HG02938 (cell line): ENCODE data around the gene ANGPT4.
"Not testable (repeated sequence)": the region's sequence is repeated elsewhere in the genome, so short reads cannot be mapped to it uniquely, and the experiment has no call there.

Experiments used
- ATAC-seq: cut with Tn5 transposase; IDR thresholded peaks from one replicate; pipeline ENCODE4 v1.9.1; 2021; ENCODE audit warnings: mild to moderate bottlenecking, moderate library complexity; ENCODE audit not compliant: unreplicated experiment

Gene ANGPT4

DNA sequence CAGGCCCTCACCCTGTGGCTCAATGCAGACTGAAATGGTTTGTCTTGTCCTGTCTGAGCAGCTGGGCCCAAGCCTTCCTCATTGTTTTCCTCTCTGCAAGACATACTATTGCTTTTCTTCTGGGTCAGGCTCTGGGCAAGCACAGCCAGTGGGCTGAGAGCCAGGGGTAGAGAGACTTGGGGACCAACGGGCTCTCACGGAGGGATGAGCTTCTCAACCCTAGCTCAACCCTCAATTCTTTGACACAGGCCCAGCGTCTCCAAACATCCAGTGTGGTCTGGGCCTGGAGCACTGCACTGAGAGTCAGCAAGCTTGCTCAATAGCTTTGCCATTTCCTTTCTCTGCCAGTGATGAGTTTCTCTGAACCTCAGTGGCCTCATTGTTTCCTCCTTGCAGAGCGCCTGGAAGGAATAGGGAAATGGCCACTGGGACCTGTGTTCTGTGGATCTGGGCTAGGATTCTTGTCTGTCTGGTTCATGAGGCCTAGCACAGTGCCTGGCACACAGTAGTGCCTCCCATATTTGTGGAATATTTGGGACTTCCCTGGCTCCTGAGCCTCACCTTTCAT lies 9.3 kb downstream of the ANGPT4 start:
- ATAC-seq, result no peak

DNA sequence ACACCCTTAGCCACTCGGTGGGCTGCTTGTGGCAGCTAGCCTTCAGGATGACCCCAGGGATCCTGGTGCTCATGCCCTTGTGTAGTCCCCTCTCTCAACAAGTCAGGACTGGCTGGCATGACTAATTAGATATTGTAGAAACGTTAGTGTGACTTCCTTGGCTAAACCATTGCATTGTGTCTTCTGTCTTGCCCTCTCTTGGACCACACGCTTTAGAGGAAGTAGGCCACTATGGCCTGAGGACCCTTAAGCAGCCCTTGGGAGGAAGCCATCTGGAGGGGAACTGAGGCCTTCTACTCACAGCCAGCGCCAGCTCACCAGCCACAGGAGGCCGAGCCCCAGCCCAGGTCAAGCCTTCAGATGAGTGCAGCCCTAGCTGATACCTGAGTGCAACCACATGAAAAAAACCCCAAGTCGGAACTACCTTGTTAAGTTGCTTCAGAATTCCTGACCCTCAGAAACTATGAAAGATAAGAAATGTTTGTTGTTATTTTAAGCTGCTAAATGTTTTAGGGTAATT lies 10.1 kb downstream of the ANGPT4 start:
- ATAC-seq, result no peak

- ATAC-seq, result no peak
These were observed 10.7 kb downstream of the ANGPT4 start for GRCh38 chr20:905396-905961.

DNA sequence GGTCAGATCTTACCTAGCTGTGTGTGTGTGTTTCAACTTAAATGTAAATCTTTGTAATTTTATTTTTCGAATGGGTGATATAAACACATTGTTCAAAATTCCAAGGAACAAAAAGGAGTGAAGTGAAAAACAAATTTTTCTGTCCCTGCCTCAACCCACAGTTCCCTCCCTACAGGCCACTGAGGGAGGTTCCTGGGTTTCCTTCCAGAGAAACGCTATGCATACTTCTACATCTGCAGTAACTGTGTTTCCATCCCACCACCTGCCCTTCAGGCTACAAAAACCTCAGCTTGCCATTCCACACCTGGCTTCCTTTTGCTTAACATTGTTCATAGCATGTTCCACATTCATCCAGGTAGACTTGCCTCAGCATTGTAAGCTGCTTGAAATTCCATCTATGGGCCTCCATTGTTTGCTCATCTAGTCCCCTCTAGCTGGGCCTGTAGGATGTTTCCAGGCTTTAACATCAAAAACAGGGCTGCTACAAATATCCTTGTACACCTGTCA lies 12.0 kb downstream of the ANGPT4 start:
- ATAC-seq, result no peak

DNA sequence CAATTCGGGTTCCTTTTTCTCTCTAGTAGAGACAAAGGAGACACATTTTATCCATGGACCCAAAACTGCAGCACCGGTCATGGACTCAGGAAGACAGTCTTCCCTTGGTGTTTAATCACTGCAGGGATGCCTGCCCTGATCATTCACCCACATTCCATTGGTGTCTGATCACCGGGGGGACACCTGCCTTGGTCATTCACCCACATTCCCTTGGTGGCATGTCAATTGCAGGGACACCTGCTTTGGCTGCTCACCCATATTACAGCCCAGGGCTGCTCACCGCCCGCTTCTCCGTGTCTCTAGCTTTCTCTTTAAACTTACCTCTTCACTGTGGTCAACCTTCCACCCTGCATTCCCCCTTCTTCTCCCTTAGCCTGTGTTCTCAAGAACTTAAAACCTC lies 18.7 kb downstream of the ANGPT4 start:
- not testable (repeated sequence) for ATAC-seq

- no peak for ATAC-seq
These were observed 19.6 kb downstream of the ANGPT4 start for GRCh38 chr20:896501-897025.

GRCh38 chr20:892371-892770 lies 23.8 kb downstream of the ANGPT4 start:
- ATAC-seq, result not testable (repeated sequence)

- no peak for ATAC-seq
These were observed 24.4 kb downstream of the ANGPT4 start for GRCh38 chr20:891706-892080.

DNA sequence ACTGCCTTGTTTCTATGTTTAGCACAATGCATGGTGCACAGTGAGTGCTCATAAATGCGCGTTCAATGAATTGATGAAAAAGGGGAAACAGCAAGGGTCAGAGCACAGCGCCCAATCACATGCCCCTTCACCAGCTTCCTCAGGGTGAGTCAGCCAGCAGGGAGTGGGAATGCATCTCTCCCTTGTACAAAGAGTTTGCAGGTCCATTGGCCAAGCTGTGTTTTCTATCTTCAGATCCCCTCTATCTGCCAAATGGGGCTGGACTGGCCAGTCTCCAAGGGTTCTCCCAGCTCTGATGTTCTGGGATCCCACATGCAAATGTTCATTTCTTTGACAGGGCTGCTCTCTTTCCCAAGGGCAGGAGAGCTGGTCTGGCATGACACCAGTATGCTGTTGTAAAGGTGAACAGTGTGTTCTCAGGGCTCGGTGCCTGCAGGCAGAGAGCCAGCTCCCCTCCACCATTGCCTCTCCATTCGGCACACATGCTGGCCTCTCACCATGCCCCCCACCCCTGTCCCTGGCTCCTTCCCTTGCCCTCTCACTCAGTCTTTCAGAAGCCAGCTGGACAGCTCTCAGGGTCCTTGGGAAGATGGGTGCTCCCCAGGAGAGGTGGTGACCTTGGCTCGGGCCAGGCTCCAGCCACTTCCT lies 25.0 kb downstream of the ANGPT4 start:
- ATAC-seq, result no peak

- no peak for ATAC-seq
These were observed 25.5 kb downstream of the ANGPT4 start for GRCh38 chr20:890666-891057.

GRCh38 chr20:889932-890463 lies 26.1 kb downstream of the ANGPT4 start:
- ATAC-seq, result no peak

DNA sequence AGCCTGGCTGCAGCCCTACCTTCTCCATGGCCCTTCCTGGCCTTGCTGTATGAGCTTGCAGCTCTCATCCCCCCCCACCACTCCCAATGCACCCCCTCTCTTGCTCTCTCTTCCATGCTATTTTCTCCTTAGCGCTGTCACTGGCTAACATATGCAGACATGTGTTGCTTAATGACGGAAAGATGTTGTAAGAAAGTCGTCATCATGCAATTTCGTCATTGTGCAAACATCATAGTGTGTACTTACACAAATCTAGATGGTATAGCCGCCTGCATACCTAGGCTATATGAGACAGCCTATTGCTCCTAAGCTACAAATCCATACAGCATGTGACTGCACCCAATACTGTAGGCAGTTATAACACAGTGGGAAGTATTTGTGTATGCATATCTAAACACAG lies 27.0 kb downstream of the ANGPT4 start:
- no peak for ATAC-seq

DNA sequence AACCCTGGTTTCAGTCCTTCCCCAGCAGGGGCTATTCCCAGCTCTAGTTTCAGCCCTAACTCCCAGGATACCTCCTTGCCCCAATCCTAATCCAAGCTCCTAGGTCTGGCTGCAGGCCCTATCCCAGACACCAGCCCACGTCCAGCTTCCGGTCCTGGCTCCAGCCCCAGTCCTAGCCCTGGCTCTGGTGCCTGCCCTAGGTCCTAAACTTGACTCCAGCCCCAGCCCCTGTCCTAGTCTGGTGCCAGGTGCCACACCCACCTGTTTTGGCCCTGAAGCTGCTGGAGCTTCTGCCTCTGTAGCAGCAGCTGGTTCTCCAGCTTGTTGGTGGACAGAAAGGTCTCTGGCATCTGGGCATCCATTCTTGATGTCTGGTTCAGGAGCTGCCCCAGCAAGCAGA lies 28.1 kb downstream of the ANGPT4 start:
- no peak for ATAC-seq

DNA sequence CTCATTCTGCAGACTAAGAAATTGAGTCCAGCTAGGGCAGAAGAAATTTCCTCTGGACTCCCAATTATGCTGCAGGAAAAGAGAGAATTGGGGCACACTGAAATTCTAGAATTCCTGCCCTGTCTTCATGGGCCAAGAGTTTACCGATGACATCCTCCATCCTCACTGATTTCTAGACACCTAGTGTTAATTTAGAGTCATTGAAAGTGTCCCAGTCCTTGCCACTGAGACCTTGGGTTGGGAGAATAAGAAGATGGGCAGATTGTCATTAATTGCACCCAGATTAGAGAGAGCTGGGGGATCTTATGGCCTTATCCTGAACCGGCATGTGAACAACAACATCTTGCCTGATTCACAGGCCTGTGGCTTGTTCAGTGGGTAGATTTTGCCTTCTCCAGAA lies 29.0 kb downstream of the ANGPT4 start:
- no peak for ATAC-seq

- no peak for ATAC-seq
These were observed 30.9 kb downstream of the ANGPT4 start for GRCh38 chr20:884983-885952.

DNA sequence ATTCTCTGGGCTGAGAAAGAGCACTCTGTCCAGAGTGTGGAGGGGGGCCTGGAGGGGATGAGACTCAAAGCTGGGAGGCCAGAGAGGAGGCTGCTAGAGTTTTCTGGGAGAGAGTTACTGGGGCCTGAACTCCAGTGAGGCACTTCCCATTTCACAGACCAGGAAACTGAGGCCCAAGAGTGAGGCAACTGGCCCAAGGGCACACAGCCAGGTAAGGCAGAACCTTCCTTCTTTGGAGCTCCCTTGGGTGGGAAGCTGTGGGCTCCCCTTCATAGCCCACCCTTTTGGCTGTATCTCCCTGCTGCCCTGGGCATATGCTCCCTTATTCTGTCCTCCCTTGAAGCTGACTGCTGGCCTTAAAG lies 34.4 kb downstream of the ANGPT4 start:
- ATAC-seq, result no peak

- ATAC-seq, result no peak
These were observed 34.9 kb downstream of the ANGPT4 start for GRCh38 chr20:881051-881782.

- ATAC-seq, result no peak
These were observed 36.5 kb downstream of the ANGPT4 start for GRCh38 chr20:879626-880025.

DNA sequence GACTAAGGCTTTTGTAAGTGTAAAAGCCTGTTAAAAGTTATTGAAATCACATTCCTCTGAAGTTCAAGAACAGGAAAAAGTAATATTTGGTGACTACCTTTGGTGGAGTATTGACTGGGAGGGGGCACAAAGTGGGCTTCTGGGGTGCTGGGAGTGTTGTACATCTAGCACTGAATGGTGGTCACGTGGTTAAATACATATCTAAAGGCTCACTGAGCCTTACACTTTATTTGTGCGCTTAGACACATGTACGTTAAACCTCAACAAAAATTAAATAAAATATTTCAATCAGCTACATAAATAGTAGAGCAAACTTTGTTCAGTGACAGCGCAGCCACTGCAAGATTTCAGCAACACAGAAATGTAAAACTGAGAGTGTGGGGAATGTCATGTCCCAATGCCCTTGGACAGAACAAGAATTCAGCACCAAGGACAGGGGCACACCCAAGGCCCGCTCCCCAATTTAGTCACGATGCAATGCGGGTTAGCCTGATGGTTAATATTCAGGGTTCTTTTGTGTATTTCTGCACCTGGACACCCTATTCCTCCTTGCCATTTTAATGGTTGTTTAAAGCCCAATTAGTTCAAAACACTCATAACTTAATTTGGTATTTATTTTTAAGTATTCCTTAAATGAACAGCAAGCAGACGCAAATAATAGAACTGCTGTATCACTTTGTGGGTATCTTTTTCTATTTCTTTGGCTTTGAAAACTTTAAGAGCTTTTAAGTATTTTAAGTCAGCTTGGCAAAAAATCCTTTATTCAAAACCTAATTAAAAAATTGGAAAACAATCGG lies 37.4 kb downstream of the ANGPT4 start:
- ATAC-seq, result no peak
